ELR (cell line): ENCODE measurements around the gene XAF1.
A peak's percentile ranks its signal among the peaks of the same experiment; 100 is the strongest.
"Not testable (repeated sequence)": the region's sequence is repeated elsewhere in the genome, so short reads cannot be mapped to it uniquely, and the experiment has no call there.

Experiments
- DNase-seq: peaks from one replicate; pipeline ENCODE4 v3.0.0-alpha.2; 2015; ENCODE audit warnings: low read depth

The XAF1 gene

GRCh38 chr17:6800422-6801027, 44.7 kb downstream of the XAF1 start:
- DNase-seq: no peak

GRCh38 chr17:6811510-6811909, 55.7 kb downstream of the XAF1 start:
- DNase-seq: no peak

GRCh38 chr17:6812295-6812694, 56.4 kb downstream of the XAF1 start:
- no peak for DNase-seq

GRCh38 chr17:6815775-6816174, 59.9 kb downstream of the XAF1 start:
- no peak for DNase-seq

GRCh38 chr17:6816368-6816767, 60.5 kb downstream of the XAF1 start:
- DNase-seq: not testable (repeated sequence)

GRCh38 chr17:6818938-6819337, 63.1 kb downstream of the XAF1 start:
- DNase-seq: no peak

DNA sequence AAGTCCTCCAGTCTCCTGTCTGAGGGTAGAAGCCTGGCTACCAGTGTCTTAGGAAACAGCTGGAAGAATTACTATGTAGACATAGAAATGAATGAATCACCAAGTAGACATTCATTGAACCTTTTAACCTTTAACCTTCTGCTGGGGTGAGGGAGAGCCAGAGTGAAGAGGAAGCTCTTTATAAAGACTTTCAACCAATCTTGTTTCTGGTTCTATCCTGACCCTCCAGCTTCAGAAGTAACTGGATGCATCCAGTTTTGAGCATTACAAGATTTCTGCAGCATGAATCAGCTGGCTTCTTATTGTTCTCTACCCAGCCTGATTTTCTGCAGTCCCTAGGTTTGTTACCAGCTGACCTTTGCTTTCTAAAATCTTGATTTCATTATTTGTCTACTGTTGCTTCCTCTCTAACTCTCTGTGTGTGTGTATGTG, 67.2 kb downstream of the XAF1 start:
- peak; percentile 55 for DNase-seq
